CD14-positive monocyte (primary cell): ENCODE data around the gene PPP6R3. TPM values are rescaled to one million over a fixed set of nuclear protein-coding genes. Genes with fewer than 3 reads are reported as not detected.
A peak's percentile ranks its signal among the peaks of the same experiment; 100 is the strongest.

Experiments used
- DNase-seq, 3 donors: peaks; one replicate each; pipeline ENCODE4 v3.0.0-alpha.2; 2011 to 2022
- H2AFZ ChIP-seq: 2 replicates; pipeline ENCODE4 v1.6.0; 2012; ENCODE audit warnings: mild to moderate bottlenecking, low read depth, low read length, inconsistent platforms; ENCODE audit not compliant: insufficient read depth, poor library complexity, severe bottlenecking
- H3K27ac ChIP-seq, 2 donors: 1 replicate in 1 of 2; 2 replicates in 1 of 2; pipeline ENCODE4 v1.5.1; 2012 to 2013; ENCODE audit warnings: low read length in 2 of 2, control low read depth in 1 of 2, inconsistent platforms in 1 of 2, low read depth in 1 of 2, mild to moderate bottlenecking in 1 of 2
- H3K27me3 ChIP-seq, 2 donors: one replicate each; pipeline versions ENCODE4 v1.6.0 to v1.6.1; 2011 to 2013; ENCODE audit warnings: low read length in 2 of 2; ENCODE audit not compliant: control insufficient read depth in 2 of 2, insufficient read depth in 2 of 2
- H3K36me3 ChIP-seq, 2 donors: replicated peaks in 1 of 2; 1 replicate in 1 of 2; 2 replicates in 1 of 2; pipeline versions ENCODE4 v1.5.1 to v1.6.1; 2012 to 2013; ENCODE audit warnings: low read length in 2 of 2, control low read depth in 1 of 2, inconsistent platforms in 1 of 2, mild to moderate bottlenecking in 1 of 2; ENCODE audit not compliant: insufficient read depth in 2 of 2, control insufficient read depth in 1 of 2
- H3K4me1 ChIP-seq, 2 donors: 1 replicate in 1 of 2; 2 replicates in 1 of 2; pipeline versions ENCODE4 v1.5.1 to v1.6.1; 2012 to 2013; ENCODE audit warnings: low read length in 2 of 2, control low read depth in 1 of 2, inconsistent platforms in 1 of 2, mild to moderate bottlenecking in 1 of 2, moderate library complexity in 1 of 2; ENCODE audit not compliant: insufficient read depth in 2 of 2, control insufficient read depth in 1 of 2
- H3K4me2 ChIP-seq: replicated peaks from 2 replicates; pipeline ENCODE3; 2012; ENCODE audit warnings: low read length, moderate library complexity, mild to moderate bottlenecking; ENCODE audit not compliant: poor library complexity, severe bottlenecking; ENCODE audit errors: extremely low read depth
- H3K4me3 ChIP-seq, 3 experiments: fragments of 200-600 bp in 1 of 3; sonication (generic) in 1 of 3; replicated peaks in 1 of 3; 1 replicate in 2 of 3; 2 replicates in 1 of 3; pipeline ENCODE4 v1.5.1; 2011 to 2013; ENCODE audit warnings: low read length in 3 of 3, mild to moderate bottlenecking in 3 of 3, control low read depth in 2 of 3, low read depth in 2 of 3, inconsistent platforms in 1 of 3, moderate library complexity in 1 of 3
- H3K79me2 ChIP-seq: 2 replicates; pipeline ENCODE4 v1.6.0; 2012; ENCODE audit warnings: mild to moderate bottlenecking, control low read depth, inconsistent platforms, low read length, moderate library complexity; ENCODE audit not compliant: insufficient read depth
- H3K9ac ChIP-seq: 2 replicates; pipeline ENCODE4 v1.6.0; 2017; ENCODE audit warnings: low read length, mild to moderate bottlenecking; ENCODE audit not compliant: insufficient read depth, poor library complexity, severe bottlenecking
- H3K9me3 ChIP-seq, 2 donors: replicated peaks in 1 of 2; 1 replicate in 1 of 2; 2 replicates in 1 of 2; pipeline versions ENCODE4 v1.5.1 to v1.6.1; 2012 to 2013; ENCODE audit warnings: low read length in 2 of 2, control low read depth in 1 of 2; ENCODE audit not compliant: control insufficient read depth in 1 of 2, insufficient read depth in 1 of 2
- H4K20me1 ChIP-seq: 2 replicates; pipeline ENCODE4 v1.6.0; 2012; ENCODE audit warnings: mild to moderate bottlenecking, low read length, control low read depth, moderate library complexity; ENCODE audit not compliant: insufficient read depth
- H3K27ac Mint-ChIP-seq, 7 donors: one replicate each; pipeline ENCODE4 v1.8.0; 2020; ENCODE audit warnings: mild to moderate bottlenecking in 7 of 7, mixed read lengths in 7 of 7, moderate library complexity in 6 of 7, inconsistent platforms in 2 of 7
- H3K27me3 Mint-ChIP-seq, 3 donors: one replicate each; pipeline ENCODE4 v1.8.0; 2021 to 2022; ENCODE audit warnings: low read depth in 3 of 3, mild to moderate bottlenecking in 3 of 3, mixed read lengths in 3 of 3, moderate library complexity in 3 of 3, inconsistent platforms in 1 of 3
- H3K36me3 Mint-ChIP-seq, 2 donors: one replicate each; pipeline ENCODE4 v1.8.0; 2020; ENCODE audit warnings: mixed read lengths in 2 of 2, inconsistent platforms in 1 of 2, mild to moderate bottlenecking in 1 of 2
- H3K4me1 Mint-ChIP-seq: one replicate; pipeline ENCODE4 v1.8.0; 2020; ENCODE audit warnings: mild to moderate bottlenecking, mixed read lengths
- H3K4me3 Mint-ChIP-seq, 2 donors: one replicate each; pipeline ENCODE4 v1.8.0; 2020; ENCODE audit warnings: mild to moderate bottlenecking in 2 of 2, mixed read lengths in 2 of 2, moderate library complexity in 1 of 2
- H3K9me3 Mint-ChIP-seq, 7 donors: one replicate each; pipeline ENCODE4 v1.8.0; 2020 to 2022; ENCODE audit warnings: mixed read lengths in 7 of 7, mild to moderate bottlenecking in 6 of 7, moderate library complexity in 6 of 7, inconsistent platforms in 2 of 7
- CTCF ChIP-seq: fragments of 200-600 bp; IDR thresholded peaks from one replicate; pipeline ENCODE4 v1.8.0; 2022; ENCODE audit warnings: antibody characterized with exemption, mild to moderate bottlenecking
- WGBS: methylation state at CpG from one replicate; pipeline ENCODE4 v1.1.5; 2013; ENCODE audit warnings: missing lambda C conversion rate; ENCODE audit not compliant: insufficient coverage; 5-methylcytosine and 5-hydroxymethylcytosine counted together
- intact Hi-C, 2 donors: fragments of 100-400 bp; cut with micrococcal nuclease; formaldehyde crosslinking; loops; one replicate each; pipeline versions ENCODE4 v1.15.0 to v1.15.1; 2023
- polyA plus RNA-seq, 3 donors: library from polyadenylated mRNA; depleted of rRNA in 1 of 3; unstranded in 2 of 3; stranded (reverse) in 1 of 3; fragments of 300-500 nt in 2 of 3; fragments of >200 nt in 1 of 3; fragmentation: Illumina TruSeq in 2 of 3; gene quantifications; 1 replicate in 2 of 3; 2 replicates in 1 of 3; pipeline ENCODE4 v1.2.3, GENCODE V29; 2012 to 2021

PPP6R3 gene
- polyA plus RNA-seq, 3 donors = 22.9 to 39.4 (median 38.1) TPM

- Histone ChIP-seq H3K4me3 (no peak overlapping the region), H3K36me3 (peaks cover 89 to 98% of the 10 kb centered on the region in 2 donors), H4K20me1 (peaks cover 44% of the 10 kb centered on the region), H3K27ac (peak overlapping the region in 1 of 2 donors; percentile 2), H3K9me3 (no peaks in the 10 kb centered on the region), H3K9ac (no peak overlapping the region), H3K27me3 (no peaks in the 10 kb centered on the region), H3K4me1 (no peaks in the 10 kb centered on the region), H3K4me2 (no peak overlapping the region), H2AFZ (no peak overlapping the region), H3K79me2 (peaks cover 3% of the 10 kb centered on the region)
- peak; percentile 18 to 33 (median 21) for DNase-seq
- peak; percentile 72 for TF ChIP-seq CTCF
- intact Hi-C loops = loop anchor here in 1 of 2 donors (10.0 kb wide), 1 partner anchor 211 kb away; no protein-coding TSS in a partner anchor
- 80% methylated on average over 6 of the region's 6 CpGs for WGBS
- Mint-ChIP-seq H3K4me3 (no peak overlapping the region), H3K36me3 (peaks cover 81 to 92% of the 10 kb centered on the region in 2 donors), H3K27ac (peak overlapping the region in 1 of 7 donors; percentile 26), H3K9me3 (no peaks in the 10 kb centered on the region), H3K4me1 (no peaks in the 10 kb centered on the region), H3K27me3 (peaks cover 0 to 1% (median 0%) of the 10 kb centered on the region in 3 donors)
Observed at GRCh38 chr11:68584097-68584496, 123.5 kb downstream of the PPP6R3 start.

GRCh38 chr11:68584991-68585524 lies 124.5 kb downstream of the PPP6R3 start:
- H3K9ac ChIP-seq = no peak overlapping the region
- 100% methylated on average over 2 of the region's 6 CpGs for WGBS
- H3K9me3 Mint-ChIP-seq = no peaks in the 10 kb centered on the region
- TF ChIP-seq CTCF = no peak
- no peaks in the 10 kb centered on the region for H3K27me3 ChIP-seq
- H3K4me1 ChIP-seq = no peaks in the 10 kb centered on the region
- H3K4me3 ChIP-seq = no peak overlapping the region
- peak overlapping the region in 1 of 7 donors; percentile 13 for H3K27ac Mint-ChIP-seq
- no peaks in the 10 kb centered on the region for H3K9me3 ChIP-seq
- H3K79me2 ChIP-seq = peaks cover 3% of the 10 kb centered on the region
- intact Hi-C loops = loop anchor here in 1 of 2 donors (10.0 kb wide), 1 partner anchor 210 kb away; no protein-coding TSS in a partner anchor
- no peaks in the 10 kb centered on the region for H3K4me1 Mint-ChIP-seq
- H3K36me3 ChIP-seq = peaks cover 89 to 98% of the 10 kb centered on the region in 2 donors
- H3K4me3 Mint-ChIP-seq = no peak overlapping the region
- DNase-seq = no peak
- H3K27me3 Mint-ChIP-seq = peaks cover 0 to 1% (median 0%) of the 10 kb centered on the region in 3 donors
- H4K20me1 ChIP-seq = peaks cover 41% of the 10 kb centered on the region
- no peak overlapping the region for H3K4me2 ChIP-seq
- H3K36me3 Mint-ChIP-seq = peaks cover 78 to 92% of the 10 kb centered on the region in 2 donors
- no peak overlapping the region for H2AFZ ChIP-seq
- H3K27ac ChIP-seq = peak overlapping the region in 1 of 2 donors; percentile 26
